PC-9 (cell line): Measurements from ENCODE around the gene SRM. TPM values are rescaled to one million over a fixed set of nuclear protein-coding genes. Genes with fewer than 3 reads are reported as not detected.

ENCODE experiments used
- BruUV-seq: library from RNA; stranded (reverse); fragments of 400-500 nt; replicated peaks from 2 replicates; lab custom pipeline; 2021; lab: Mats Ljungman, UMichigan
- CTCF ChIA-PET: fragments of 300-600 bp; sonication (Branson Sonifier 250); formaldehyde crosslinking; loops from one replicate; lab custom pipeline; 2022; ENCODE audit warnings: antibody characterized with exemption; lab: Charles Lee
- POLR2A ChIA-PET: fragments of 300-600 bp; sonication (Branson Sonifier 250); formaldehyde crosslinking; loops from one replicate; lab custom pipeline; 2022; ENCODE audit warnings: antibody characterized with exemption; ENCODE audit not compliant: unreplicated experiment; lab: Charles Lee
- DNase-seq, 2 experiments: peaks; one replicate each; pipeline versions ENCODE4 v3.0.0 to v3.0.0-alpha.2; 2015 to 2022; ENCODE audit warnings: mixed read lengths in 1 of 2
- H2AFZ ChIP-seq: fragments of 200-600 bp; sonication (generic); 2 replicates; pipeline ENCODE4 v1.8.1; 2017; ENCODE audit warnings: antibody characterized with exemption
- H3F3A ChIP-seq: fragments of 200-600 bp; sonication (generic); 2 replicates; pipeline ENCODE4 v1.8.1; 2017; ENCODE audit warnings: antibody characterized with exemption, mild to moderate bottlenecking, low read depth; ENCODE audit not compliant: insufficient read depth
- H3K27ac ChIP-seq: fragments of 200-600 bp; sonication (generic); 2 replicates; pipeline ENCODE4 v1.6.1; 2016; ENCODE audit warnings: mixed run types
- H3K27me3 ChIP-seq: fragments of 200-600 bp; sonication (generic); 2 replicates; pipeline ENCODE4 v1.6.1; 2016; ENCODE audit warnings: low read depth, mixed run types; ENCODE audit not compliant: insufficient read depth
- H3K36me3 ChIP-seq: fragments of 200-600 bp; sonication (generic); 2 replicates; pipeline ENCODE4 v1.6.1; 2016; ENCODE audit warnings: low read depth, mixed run types
- H3K4me1 ChIP-seq: fragments of 200-600 bp; sonication (generic); replicated peaks from 2 replicates; pipeline ENCODE4 v1.6.1; 2016; ENCODE audit warnings: mixed run types; ENCODE audit not compliant: insufficient read depth
- H3K4me2 ChIP-seq: fragments of 200-600 bp; sonication (generic); 2 replicates; pipeline ENCODE4 v1.6.1; 2017; ENCODE audit warnings: mixed run types
- H3K4me3 ChIP-seq: fragments of 200-600 bp; sonication (generic); 2 replicates; pipeline ENCODE4 v1.6.1; 2016; ENCODE audit warnings: mixed run types
- H3K79me2 ChIP-seq: fragments of 200-600 bp; sonication (generic); 2 replicates; pipeline ENCODE4 v1.6.1; 2017; ENCODE audit warnings: low read depth, mixed run types
- H3K9me2 ChIP-seq: fragments of 200-600 bp; sonication (generic); 2 replicates; pipeline ENCODE4 v1.8.1; 2017; ENCODE audit warnings: mild to moderate bottlenecking; ENCODE audit not compliant: insufficient read depth
- H3K9me3 ChIP-seq: fragments of 200-600 bp; sonication (generic); 2 replicates; pipeline ENCODE4 v1.8.1; 2016; ENCODE audit warnings: low read depth; ENCODE audit not compliant: insufficient read depth
- H4K20me1 ChIP-seq: fragments of 200-600 bp; sonication (generic); 2 replicates; pipeline ENCODE4 v1.8.1; 2017; ENCODE audit not compliant: insufficient read depth
- EZH2 ChIP-seq: fragments of 200-600 bp; sonication (generic); IDR thresholded peaks from 2 replicates; pipeline ENCODE4 v1.8.0; 2017; ENCODE audit warnings: antibody characterized with exemption, low read depth
- intact Hi-C: fragments of 100-400 bp; cut with micrococcal nuclease; formaldehyde crosslinking; loops from one replicate; pipeline ENCODE4 v1.10.0; 2022; ENCODE audit not compliant: unreplicated experiment
- total RNA-seq: library from RNA; stranded (reverse); gene quantifications from 2 replicates; pipeline ENCODE4 v1.2.3, GENCODE V29; 2021
- TF ChIP-seq, protein P1 (sequence below): fragments of 200-600 bp; sonication (generic); conservative IDR thresholded peaks from 2 replicates; pipeline ENCODE4 v1.6.1; 2017; ENCODE audit warnings: mixed run types, antibody characterized with exemption, mild to moderate bottlenecking, moderate library complexity

SRM gene
- total RNA-seq, 1 experiment from 2014 or later, result 50.3 TPM

- Histone ChIP-seq H3K27me3 (no peaks in the 10 kb centered on the region), H3K27ac (no peak overlapping the region), H3K79me2 (no peaks in the 10 kb centered on the region), H3K4me3 (no peak overlapping the region), H3K36me3 (peaks cover 13% of the 10 kb centered on the region; the same call in 1 of the 2 replicates), H2AFZ (no peak overlapping the region), H3K9me2 (no peaks in the 10 kb centered on the region), H3F3A (peaks cover 24% of the 10 kb centered on the region), H3K4me2 (no peak overlapping the region), H4K20me1 (peaks cover 14% of the 10 kb centered on the region), H3K4me1 (no peaks in the 10 kb centered on the region), H3K9me3 (no peaks in the 10 kb centered on the region)
- TF ChIP-seq, protein P1, sequence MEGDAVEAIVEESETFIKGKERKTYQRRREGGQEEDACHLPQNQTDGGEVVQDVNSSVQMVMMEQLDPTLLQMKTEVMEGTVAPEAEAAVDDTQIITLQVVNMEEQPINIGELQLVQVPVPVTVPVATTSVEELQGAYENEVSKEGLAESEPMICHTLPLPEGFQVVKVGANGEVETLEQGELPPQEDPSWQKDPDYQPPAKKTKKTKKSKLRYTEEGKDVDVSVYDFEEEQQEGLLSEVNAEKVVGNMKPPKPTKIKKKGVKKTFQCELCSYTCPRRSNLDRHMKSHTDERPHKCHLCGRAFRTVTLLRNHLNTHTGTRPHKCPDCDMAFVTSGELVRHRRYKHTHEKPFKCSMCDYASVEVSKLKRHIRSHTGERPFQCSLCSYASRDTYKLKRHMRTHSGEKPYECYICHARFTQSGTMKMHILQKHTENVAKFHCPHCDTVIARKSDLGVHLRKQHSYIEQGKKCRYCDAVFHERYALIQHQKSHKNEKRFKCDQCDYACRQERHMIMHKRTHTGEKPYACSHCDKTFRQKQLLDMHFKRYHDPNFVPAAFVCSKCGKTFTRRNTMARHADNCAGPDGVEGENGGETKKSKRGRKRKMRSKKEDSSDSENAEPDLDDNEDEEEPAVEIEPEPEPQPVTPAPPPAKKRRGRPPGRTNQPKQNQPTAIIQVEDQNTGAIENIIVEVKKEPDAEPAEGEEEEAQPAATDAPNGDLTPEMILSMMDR, result no peak
- TF ChIP-seq EZH2, result no peak
- no TSS peak for BruUV-seq
- intact Hi-C loops, result no loop called here
- ChIA-PET POLR2A (no interaction called here), CTCF (no interaction called here)
- no peak for DNase-seq
These were observed 32.9 kb downstream of the SRM start for GRCh38 chr1:11026903-11027302.

DNA sequence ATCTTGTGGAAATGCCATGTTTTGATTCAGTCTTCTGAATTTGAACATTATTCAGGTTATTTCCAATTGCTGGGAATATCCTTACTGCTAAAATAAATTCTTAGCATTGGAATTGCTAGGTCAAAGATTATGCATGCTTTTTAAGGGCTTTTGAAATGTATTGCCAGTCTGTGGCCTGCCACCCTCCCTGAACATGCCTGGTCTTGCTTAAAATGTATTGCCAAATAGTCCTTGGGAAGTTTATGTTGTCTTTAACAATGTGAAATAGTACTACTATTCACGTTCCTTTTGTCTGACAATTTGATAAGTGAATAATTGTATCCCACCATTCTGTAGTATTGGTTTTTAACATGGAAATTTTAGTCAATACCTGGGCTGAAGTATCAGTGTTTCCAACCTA is 33.8 kb downstream of the SRM start:
- CTCF ChIA-PET, result no interaction called here

DNA sequence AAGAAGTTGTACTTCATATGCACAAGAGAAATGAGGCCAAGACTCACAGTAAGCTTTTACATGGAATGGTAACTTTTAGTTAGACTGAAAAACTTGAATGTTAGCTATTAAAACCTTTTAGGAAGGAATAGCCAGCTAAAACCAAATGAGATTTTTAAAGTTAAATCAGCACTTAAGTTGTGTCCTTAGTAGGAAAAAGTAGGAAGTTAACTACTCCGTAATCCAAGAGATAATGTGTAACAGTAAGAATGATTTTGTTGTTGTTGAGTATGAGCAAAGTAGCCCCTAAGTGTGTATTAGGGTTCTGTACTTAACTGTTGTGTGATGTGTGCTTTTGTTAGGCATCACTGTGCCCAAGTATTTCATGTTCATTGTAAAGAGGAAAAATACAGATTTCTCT is 34.2 kb downstream of the SRM start:
- H3K27ac ChIP-seq, result no peak overlapping the region
- no TSS peak for BruUV-seq
- no peaks in the 10 kb centered on the region for H3K9me2 ChIP-seq
- H3K4me1 ChIP-seq, result no peaks in the 10 kb centered on the region
- H4K20me1 ChIP-seq, result peaks cover 25% of the 10 kb centered on the region
- TF ChIP-seq EZH2, result no peak
- TF ChIP-seq, protein P1, result no peak
- intact Hi-C loops, result no loop called here
- CTCF ChIA-PET, result no interaction called here
- no peaks in the 10 kb centered on the region for H3K27me3 ChIP-seq
- no peak overlapping the region for H3K4me2 ChIP-seq
- POLR2A ChIA-PET, result no interaction called here
- H2AFZ ChIP-seq, result no peak overlapping the region
- H3K4me3 ChIP-seq, result no peak overlapping the region
- peaks cover 33% of the 10 kb centered on the region for H3F3A ChIP-seq
- H3K79me2 ChIP-seq, result no peaks in the 10 kb centered on the region
- H3K36me3 ChIP-seq, result peaks cover 18% of the 10 kb centered on the region; the same call in 1 of the 2 replicates
- DNase-seq, result no peak
- H3K9me3 ChIP-seq, result no peaks in the 10 kb centered on the region

More for the DNA sequence above, 33.8 kb downstream of the SRM start:
- H3F3A ChIP-seq, result peaks cover 32% of the 10 kb centered on the region
- intact Hi-C loops, result no loop called here
- H4K20me1 ChIP-seq, result peaks cover 21% of the 10 kb centered on the region
- DNase-seq, result no peak
- no peak overlapping the region for H3K4me2 ChIP-seq
- no peaks in the 10 kb centered on the region for H3K79me2 ChIP-seq
- H3K4me1 ChIP-seq, result no peaks in the 10 kb centered on the region
- no TSS peak for BruUV-seq
- POLR2A ChIA-PET, result no interaction called here
- H2AFZ ChIP-seq, result no peak overlapping the region
- H3K9me3 ChIP-seq, result no peaks in the 10 kb centered on the region
- TF ChIP-seq, protein P1, result no peak
- TF ChIP-seq EZH2, result no peak
- H3K36me3 ChIP-seq, result peaks cover 16% of the 10 kb centered on the region; the same call in 1 of the 2 replicates
- H3K27me3 ChIP-seq, result no peaks in the 10 kb centered on the region
- no peak overlapping the region for H3K27ac ChIP-seq
- no peak overlapping the region for H3K4me3 ChIP-seq
- no peaks in the 10 kb centered on the region for H3K9me2 ChIP-seq
